NCI-H187 (cell line): Measurements from ENCODE around the gene SCO2.
"Not testable (repeated sequence)": the region's sequence is repeated elsewhere in the genome, so short reads cannot be mapped to it uniquely, and the experiment has no call there.

Experiments
- DNase-seq, 2 experiments: peaks; one replicate each; lab custom pipeline; 2025; lab: John Stamatoyannopoulos, UW

Gene SCO2

DNA sequence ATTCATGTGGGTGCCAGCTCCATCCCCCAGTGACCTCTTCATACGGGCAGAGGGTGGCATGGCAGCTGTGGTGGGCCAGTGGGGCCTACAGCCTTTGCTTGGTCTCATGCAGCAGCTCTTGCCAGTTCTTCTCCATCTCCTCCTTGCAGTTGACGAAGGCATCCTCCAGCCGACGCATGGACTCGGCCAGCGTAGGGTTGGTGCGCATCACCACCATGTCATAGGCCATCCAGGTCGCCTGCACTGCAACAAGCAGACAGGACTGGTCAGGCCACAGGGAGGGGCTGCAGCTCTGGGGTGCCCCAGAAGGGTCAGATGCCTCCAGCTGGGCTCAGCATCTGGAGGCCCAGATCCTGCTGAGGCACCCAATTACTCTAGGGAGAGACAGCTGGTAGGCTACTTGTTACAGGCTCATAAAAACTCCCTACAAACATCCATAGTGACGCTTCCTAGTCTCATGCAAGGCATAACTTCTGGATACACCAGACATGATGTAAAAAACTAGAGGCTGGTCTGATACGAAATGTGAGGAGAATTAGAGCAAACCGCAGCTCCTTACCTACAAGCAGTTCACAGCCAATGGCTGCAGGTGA lies 25.9 kb upstream of the SCO2 start:
- DNase-seq = no peak

DNA sequence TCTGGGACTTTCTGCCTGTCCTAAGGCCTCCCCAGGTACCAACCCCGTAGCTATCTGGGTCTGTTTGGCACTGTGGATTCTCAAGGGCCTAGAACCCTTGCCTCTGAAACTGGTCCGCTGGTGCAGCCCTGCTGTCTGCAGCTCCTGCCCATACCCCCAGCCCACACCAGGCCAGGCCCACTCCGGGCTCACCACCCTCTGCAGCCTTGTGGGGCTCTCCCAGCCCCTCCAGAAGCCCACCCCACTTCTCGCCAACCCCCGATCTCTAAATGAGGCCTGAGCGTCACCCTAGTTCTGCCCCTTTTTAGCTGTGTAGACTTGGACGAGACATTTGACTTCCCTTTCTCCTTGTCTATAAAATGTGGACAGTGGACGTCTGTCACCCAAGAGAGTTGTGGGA lies 25.0 kb upstream of the SCO2 start:
- no peak for DNase-seq

GRCh38 chr22:50548921-50549790 lies 23.8 kb upstream of the SCO2 start:
- DNase-seq = no peak

DNA sequence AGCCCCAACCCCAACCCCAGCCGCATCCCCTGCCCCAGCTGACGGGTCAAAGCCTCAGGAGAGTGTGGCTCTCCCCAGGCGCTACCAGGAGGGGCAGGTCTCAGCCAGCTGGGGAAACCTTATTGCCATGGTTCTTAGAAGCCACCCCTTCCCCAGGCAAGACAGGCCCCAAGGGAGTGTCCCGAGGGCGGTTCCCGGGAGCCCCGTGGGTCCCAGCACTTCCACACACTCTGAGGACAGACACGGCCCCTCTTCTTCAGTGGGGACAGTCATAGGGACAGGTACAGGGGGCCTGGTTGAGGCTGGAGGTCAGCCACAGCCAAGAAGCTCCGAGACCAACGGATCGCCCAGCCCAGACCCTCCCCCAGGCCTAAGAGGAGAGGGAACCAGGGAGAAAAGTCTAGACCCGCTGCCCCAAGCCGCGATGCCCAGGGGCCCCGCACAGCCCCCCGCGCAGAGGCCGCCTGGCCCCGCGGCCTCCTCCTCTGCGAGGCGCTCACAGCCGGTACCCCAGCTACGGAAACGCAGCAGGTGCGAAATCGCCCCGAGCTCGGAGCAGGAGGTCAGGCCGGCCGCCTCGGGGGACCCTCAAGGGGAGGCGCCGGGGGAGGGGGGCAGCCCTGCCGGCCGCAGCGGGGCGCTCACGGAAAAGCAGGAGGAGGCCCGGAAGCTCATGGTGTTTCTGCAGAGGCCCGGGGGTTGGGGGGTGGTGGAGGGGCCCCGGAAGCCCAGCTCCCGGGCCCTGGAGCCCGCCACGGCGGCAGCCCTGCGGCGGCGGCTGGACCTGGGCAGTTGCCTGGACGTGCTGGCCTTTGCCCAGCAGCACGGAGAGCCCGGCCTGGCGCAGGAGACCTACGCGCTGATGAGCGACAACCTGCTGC lies 22.9 kb upstream of the SCO2 start:
- DNase-seq = no peak

GRCh38 chr22:50547263-50547985 lies 22.0 kb upstream of the SCO2 start:
- DNase-seq = no peak

- DNase-seq = no peak
These were observed 21.2 kb upstream of the SCO2 start for GRCh38 chr22:50546326-50547262.

GRCh38 chr22:50545522-50546325 lies 20.3 kb upstream of the SCO2 start, which contains the start of gene KLHDC7B:
Gene KLHDC7B (plus strand): TSS chr22:50545899. CDS start chr22:50546244, 345 bp downstream.
- no peak for DNase-seq

GRCh38 chr22:50544746-50545253 lies 19.4 kb upstream of the SCO2 start:
- no peak for DNase-seq

- no peak for DNase-seq
These were observed 18.8 kb upstream of the SCO2 start for GRCh38 chr22:50544078-50544745.

DNA sequence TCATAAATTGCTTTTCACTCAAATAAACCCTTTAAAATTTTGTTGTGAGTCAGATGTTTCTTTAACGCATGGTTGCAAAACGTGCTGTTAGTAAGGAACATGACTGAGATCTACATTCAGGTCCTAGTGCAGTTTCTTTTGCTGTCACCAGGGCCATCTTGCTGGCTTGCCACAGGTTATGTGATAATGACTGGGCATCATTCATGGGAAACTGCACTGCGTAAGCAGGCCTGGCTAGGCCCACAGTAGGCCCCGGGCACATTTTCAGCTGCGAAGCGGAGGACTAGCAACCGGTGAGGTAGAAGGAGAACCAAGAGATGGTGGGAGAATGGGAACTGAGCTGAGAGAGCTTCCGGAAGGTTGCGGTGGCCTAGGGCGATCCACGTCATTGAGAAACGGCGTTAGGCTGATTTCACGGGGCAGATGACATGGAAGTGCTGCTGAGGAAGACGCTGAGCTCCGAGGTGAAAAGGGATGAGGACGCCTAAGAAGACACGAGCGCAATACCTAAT lies 17.1 kb upstream of the SCO2 start:
- no peak for DNase-seq

DNA sequence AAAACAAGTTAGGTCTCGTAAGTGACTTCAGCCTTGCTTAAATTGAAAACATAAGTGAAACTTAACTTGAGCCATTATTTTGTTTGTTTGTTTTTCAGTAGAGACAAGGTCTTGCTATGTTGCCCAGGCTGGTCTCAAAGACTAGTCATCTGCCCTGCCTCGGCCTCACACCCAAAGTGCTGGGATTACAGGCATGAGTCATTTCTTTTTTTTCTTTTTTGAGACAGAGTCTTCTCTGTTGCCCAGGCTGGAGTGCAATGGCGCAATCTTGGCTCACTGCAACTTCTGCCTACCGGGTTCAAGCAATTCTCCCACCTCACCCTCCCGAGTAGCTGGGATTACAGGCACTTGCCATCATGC lies 16.2 kb upstream of the SCO2 start:
- not testable (repeated sequence) for DNase-seq

GRCh38 chr22:50540381-50540780 lies 15.0 kb upstream of the SCO2 start:
- DNase-seq = no peak

GRCh38 chr22:50537765-50538164 lies 12.4 kb upstream of the SCO2 start:
- no peak for DNase-seq

DNA sequence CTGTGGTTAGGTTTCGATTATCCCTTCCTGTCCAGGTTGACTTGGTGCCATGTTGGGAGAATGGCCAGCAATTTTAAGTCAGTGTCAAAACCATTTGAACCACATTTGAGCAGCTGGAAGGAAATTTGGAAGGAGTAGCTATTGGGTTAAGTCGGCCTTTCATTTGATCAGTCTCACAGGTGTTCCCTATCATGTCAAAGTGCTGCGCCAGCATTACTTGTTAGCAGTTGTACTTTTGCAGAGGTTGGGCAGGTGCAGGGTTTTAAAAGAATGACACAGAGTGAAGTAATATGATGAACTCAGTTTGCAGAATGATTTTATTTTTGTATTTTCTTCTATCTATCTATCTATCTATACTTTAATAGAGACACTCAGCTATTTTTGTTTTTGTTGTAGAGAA lies 10.8 kb upstream of the SCO2 start:
- no peak for DNase-seq

DNA sequence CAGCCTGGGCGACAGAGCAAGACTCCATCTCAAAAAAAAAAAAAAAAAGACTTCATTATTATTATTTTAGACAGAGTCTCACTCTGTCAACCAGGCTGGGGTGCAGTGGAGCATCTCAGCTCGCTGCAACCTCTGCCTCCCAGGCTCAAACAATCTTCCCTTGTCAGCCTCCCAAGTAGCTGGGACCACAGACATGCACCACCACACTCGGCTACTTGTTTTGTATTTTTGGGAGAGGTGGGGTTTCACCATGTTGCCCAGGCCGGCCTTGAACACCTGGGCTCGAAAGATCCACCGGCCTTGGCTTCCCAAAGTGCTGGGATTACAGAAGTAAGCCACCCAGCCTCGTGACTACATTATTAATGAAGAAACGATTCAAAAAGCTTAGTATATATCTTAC lies 9.7 kb upstream of the SCO2 start:
- no peak for DNase-seq

- not testable (repeated sequence) for DNase-seq
These were observed 8.7 kb upstream of the SCO2 start for GRCh38 chr22:50533856-50534711.

- no peak for DNase-seq
These were observed 7.7 kb upstream of the SCO2 start for GRCh38 chr22:50532824-50533796.
